ENCODE results near the gene METTL16.

The METTL16 gene

DNA sequence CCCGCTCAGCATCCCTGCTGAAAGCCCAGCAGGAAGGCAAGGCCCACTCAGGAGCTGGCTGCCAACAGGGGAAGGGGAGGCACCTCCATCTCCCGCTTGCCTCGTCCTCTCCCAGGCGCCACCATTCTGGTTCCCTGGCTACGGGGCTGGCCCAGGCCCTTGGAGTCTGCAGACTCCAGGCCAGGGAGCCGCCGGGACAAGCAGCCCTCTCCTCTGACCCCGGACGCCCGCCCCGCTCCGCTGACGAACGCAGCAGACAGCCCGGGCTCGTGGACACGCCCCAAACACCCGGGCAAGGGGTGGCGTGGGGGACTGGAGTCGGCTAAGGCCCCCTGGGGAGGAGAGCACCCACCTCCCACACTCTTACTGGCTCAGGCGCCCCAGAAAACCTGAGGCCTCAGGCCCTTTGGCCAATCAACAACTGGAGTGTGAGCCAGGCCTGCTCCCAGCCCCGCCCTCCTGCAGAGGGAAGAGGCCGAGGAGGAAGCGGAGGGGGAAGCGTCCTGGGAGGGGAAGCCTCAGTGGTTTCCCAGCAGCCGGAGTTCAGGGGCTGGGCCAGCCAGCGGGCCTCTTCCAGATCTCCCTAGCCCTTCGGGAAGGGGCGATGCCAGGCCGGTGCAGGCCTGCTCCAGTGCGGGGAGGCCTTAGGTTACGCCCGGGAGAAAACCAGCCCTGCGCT is 115.0 kb downstream of the METTL16 start:
- peak; percentile 95 for DNase-seq (ENCODE audit: low read depth)
- TF ChIP-seq, protein P1, sequence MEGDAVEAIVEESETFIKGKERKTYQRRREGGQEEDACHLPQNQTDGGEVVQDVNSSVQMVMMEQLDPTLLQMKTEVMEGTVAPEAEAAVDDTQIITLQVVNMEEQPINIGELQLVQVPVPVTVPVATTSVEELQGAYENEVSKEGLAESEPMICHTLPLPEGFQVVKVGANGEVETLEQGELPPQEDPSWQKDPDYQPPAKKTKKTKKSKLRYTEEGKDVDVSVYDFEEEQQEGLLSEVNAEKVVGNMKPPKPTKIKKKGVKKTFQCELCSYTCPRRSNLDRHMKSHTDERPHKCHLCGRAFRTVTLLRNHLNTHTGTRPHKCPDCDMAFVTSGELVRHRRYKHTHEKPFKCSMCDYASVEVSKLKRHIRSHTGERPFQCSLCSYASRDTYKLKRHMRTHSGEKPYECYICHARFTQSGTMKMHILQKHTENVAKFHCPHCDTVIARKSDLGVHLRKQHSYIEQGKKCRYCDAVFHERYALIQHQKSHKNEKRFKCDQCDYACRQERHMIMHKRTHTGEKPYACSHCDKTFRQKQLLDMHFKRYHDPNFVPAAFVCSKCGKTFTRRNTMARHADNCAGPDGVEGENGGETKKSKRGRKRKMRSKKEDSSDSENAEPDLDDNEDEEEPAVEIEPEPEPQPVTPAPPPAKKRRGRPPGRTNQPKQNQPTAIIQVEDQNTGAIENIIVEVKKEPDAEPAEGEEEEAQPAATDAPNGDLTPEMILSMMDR (conservative IDR thresholded peaks at IDR 0.05; ENCODE audit: low read depth, low read length) = no peak
- H3K4me3 ChIP-seq (ENCODE audit: low read length) = peak overlapping the region; percentile 39

DNA sequence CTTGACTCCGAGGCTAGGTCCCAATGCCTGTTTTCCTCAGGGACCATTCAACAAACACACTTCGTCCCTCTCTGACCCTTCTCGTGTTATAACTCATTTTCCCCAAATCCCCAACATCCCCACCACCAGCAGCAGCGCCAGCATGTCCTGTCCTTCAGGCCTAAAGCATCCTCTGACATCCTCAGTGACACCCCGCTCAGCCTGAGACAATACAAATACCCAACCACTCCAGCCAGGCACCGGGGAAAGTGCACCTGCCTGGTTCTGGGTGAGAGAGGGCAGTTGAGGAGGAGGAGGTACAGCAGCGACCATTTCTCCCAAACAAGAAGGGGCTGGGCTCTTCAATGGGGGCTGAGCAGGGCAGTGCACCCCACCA is 115.5 kb downstream of the METTL16 start:
- DNase-seq (ENCODE audit: low read depth) = no peak
- TF ChIP-seq, protein P1 (conservative IDR thresholded peaks at IDR 0.05; ENCODE audit: low read depth, low read length) = no peak
- H3K4me3 ChIP-seq (ENCODE audit: low read length) = peak overlapping the region; percentile 39

DNA sequence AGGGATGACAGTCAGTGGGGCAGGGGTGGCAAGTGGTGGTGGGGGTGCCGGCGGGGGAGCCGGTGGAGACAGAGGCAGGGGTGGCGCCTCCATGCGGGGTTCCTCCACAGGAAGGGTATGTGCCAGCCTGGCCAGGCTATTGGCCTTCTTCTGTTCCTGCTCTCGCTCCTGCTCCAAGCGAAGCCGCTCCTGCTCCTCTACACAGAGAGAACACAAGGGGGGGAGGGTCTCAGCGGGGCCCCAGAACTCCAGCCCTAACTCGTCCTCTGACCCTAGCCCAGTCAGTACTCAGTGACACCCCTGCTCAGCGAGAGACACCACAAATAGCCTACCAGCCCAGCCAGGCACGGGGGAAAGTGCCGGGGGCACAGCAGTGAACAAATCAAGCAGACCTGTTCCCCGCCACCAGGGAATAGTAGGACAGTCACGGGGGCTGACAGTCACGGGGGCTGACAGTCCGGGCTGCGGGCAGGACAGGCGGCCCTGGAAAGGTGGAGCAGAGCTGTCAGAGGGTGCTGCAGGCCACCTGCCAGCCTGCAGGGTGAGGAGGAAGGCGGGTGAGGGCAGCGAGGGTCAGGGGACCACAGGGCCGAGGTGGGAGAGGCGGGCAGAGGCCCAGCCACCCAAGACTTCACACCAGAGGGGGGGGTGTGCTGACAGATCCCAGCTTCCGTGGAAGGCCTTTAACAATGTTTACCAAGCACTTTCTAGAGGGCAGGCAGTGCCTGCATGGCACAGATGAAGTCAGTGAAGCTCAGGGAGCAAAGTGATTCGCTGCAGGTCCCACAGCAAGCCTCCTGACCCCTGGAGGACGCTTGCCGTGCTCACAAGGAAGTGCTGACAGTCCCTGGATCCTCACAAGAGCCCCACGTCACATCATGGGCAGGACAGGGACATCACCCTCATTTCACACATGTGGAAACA is 116.2 kb downstream of the METTL16 start:
- no peak overlapping the region for H3K4me3 ChIP-seq (ENCODE audit: low read length)
- TF ChIP-seq, protein P1 (conservative IDR thresholded peaks at IDR 0.05; ENCODE audit: low read depth, low read length) = peak; percentile 31
- no peak for DNase-seq (ENCODE audit: low read depth)

- TF ChIP-seq, protein P1 (conservative IDR thresholded peaks at IDR 0.05; ENCODE audit: low read depth, low read length) = no peak
- no peak for DNase-seq (ENCODE audit: low read depth)
- H3K4me3 ChIP-seq (ENCODE audit: low read length) = no peak overlapping the region
These were observed 116.9 kb downstream of the METTL16 start for GRCh38 chr17:2394775-2395201.

- no peak for DNase-seq (ENCODE audit: low read depth)
- peak overlapping the region; percentile 29 for H3K4me3 ChIP-seq (ENCODE audit: low read length)
- TF ChIP-seq, protein P1 (conservative IDR thresholded peaks at IDR 0.05; ENCODE audit: low read depth, low read length) = no peak
These were observed 117.5 kb downstream of the METTL16 start for GRCh38 chr17:2393954-2394749.

DNA sequence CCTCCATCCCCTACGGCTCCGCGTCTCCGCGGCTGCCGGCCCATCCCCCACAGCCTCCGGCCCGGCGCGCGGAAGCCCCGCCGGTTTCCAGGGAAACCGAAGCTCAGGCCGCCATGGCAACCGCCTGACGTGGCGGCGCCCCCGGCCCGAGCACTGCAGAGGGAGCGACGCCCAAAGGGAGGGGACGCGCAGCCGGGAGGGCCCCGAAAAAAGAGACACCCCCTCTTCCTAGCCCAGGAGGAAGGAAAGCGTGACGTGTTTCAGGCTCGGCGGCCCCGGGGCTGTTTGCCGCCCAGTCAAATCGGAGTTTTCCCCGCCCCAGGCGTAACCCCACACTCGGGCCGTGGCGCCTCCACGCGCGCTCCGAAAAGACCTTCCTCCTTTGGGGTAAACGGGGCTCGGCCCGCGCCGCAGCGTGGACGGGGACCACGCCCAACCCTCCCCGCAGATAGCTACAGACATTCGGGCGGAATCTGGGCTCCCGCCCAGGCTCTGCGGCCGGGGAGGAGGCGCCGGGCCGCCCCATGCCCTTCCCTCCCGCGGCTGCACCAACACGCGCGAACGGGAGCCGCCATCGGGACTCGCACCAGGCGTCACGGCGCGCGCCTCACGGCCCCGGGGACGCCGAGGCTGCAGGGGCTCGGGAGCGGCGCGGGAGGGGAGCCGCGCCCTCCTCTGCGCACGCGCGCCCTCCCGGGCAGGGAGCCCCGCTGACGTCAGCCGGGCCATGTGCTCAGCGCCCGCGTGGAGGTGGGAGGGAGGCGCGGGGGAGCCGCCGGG is 118.3 kb downstream of the METTL16 start:
- DNase-seq (ENCODE audit: low read depth) = no peak
- H3K4me3 ChIP-seq (ENCODE audit: low read length) = peak overlapping the region; percentile 67
- TF ChIP-seq, protein P1 (conservative IDR thresholded peaks at IDR 0.05; ENCODE audit: low read depth, low read length) = no peak

Measured in retinal pigment epithelial cell (primary cell).